LNCaP clone FGC (cell line): ENCODE results near the gene HTR5A.

Experiments used
- DNase-seq: peaks from one replicate; pipeline ENCODE4 v3.0.0-alpha.2; 2011; ENCODE audit warnings: low read depth
- H3K4me3 ChIP-seq: 2 replicates; pipeline ENCODE4 v1.5.1; 2011; ENCODE audit warnings: mild to moderate bottlenecking, low read depth, low read length, control low read depth
- TF ChIP-seq, protein P1 (sequence below): IDR thresholded peaks from 2 replicates; pipeline ENCODE4 v1.5.1; 2012; ENCODE audit warnings: mild to moderate bottlenecking; ENCODE audit not compliant: control insufficient read depth, insufficient read depth; ENCODE audit errors: extremely low read depth

The HTR5A gene

DNA sequence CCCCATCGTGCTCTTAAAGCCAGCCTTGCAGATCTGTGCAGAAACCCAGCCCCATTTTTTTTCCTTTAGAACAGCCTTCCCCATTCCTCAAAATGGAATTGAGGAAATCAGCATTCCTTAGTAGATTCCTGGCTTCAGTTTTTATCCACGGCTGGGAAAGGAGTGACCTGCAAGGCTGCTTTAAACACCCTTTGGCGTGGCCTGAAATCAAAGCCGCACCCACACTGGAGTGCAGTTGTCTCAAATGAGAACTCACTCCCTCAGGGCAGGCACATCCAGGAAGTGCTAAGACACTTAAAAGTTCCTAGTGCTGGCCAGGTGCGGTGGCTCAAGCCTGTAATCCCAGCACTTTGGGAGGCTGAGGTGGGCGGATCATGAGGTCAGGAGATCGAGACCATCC lies 34.8 kb downstream of the HTR5A start:
- DNase-seq, result no peak
- no peak overlapping the region for H3K4me3 ChIP-seq

DNA sequence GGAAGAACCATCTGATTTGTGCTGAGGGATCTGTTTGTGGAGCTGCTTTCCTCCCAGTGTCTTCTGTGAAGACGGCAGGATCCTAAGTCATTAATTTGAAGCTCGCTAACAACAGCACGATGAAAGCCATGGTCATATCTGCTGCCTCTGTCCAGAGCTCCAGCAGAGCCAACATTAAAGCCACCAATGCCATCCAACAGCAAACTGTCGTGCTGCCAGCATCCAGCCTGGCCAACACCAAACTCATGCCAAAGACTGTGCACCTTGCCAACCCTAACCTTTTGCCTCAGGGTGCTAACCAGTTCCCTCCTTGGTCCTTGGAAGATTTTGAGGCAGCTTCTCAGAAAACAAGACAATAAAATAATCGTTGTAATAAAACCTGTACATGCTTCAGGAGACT lies 36.2 kb downstream of the HTR5A start:
- H3K4me3 ChIP-seq, result no peak overlapping the region
- DNase-seq, result no peak
- TF ChIP-seq, protein P1, sequence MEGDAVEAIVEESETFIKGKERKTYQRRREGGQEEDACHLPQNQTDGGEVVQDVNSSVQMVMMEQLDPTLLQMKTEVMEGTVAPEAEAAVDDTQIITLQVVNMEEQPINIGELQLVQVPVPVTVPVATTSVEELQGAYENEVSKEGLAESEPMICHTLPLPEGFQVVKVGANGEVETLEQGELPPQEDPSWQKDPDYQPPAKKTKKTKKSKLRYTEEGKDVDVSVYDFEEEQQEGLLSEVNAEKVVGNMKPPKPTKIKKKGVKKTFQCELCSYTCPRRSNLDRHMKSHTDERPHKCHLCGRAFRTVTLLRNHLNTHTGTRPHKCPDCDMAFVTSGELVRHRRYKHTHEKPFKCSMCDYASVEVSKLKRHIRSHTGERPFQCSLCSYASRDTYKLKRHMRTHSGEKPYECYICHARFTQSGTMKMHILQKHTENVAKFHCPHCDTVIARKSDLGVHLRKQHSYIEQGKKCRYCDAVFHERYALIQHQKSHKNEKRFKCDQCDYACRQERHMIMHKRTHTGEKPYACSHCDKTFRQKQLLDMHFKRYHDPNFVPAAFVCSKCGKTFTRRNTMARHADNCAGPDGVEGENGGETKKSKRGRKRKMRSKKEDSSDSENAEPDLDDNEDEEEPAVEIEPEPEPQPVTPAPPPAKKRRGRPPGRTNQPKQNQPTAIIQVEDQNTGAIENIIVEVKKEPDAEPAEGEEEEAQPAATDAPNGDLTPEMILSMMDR, result no peak

More for the DNA sequence above, 34.8 kb downstream of the HTR5A start:
- TF ChIP-seq, protein P1, result no peak

DNA sequence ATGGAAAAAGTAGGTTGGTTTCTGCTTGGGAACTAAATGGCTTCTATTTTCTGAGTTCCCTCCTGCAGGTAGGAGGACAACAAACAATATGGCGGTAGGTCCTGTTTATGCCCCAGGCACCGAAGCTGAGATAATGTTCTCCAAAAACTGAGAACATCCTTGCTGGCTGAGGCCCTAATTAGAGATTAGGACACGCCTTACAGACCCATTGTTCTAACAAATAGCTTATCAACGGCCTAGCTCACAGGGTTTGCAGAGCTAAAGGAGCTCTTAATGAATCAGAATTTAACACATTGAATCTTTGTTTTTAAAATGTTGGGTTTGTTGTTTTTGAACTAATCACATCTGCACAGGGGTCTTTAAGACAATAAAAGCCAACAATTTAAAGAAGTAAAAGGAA lies 37.0 kb downstream of the HTR5A start:
- DNase-seq, result no peak
- no peak overlapping the region for H3K4me3 ChIP-seq
- TF ChIP-seq, protein P1, result no peak

DNA sequence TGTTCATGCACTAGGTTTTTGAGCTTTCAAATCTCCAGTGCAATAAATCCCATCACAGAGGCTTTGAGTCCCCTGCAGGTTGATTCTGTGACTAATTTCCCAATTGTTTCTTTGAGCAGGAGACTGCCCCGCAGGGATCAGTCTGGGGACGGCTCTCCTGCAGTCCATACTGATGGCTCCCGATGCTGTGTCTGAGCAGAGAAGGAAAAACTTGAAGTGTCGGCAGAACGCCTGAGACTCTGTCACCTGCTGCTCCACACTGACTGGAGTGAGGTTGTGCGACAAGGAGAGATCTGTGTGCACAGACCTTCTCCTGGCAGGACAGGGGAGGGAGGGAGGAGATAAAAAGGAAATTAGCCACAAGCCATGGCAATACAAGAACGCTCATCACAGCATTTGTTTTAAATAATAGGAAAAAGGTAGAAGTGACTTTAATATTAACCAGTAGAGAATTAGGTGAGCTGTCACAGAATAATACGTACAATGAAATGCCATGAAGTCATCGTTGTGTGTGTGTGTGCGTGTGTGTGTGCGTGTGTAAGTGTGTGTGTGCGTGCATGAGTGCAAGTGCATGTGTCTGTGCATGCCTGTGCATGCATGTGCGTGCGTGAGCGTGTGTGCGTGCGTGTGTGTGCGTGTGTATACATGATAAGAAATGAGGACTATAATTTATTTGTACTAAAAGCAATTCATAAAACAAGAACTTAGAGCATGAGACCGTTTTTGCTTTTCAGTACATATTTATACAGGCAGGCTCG lies 38.2 kb downstream of the HTR5A start:
- DNase-seq, result no peak
- H3K4me3 ChIP-seq, result no peak overlapping the region
- TF ChIP-seq, protein P1, result no peak

DNA sequence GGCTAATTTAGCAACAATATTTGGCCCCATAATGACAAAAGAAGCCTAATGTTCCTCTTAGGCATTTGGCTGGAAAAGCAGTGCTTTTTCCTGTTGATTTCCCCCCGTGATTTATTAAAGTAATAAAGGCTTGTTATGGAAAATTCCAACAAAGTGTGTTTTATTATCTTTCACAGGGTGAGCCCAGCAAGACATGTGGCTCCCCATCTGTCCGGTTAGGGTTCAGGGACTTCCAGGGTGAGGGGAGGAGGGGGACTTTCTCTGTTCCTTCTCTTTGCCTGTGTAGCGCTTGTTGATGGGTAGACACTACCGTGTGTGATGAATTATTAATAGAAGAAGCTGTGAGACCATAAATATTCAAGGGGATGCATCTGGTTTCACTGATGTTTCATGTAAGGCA lies 39.0 kb downstream of the HTR5A start:
- no peak for DNase-seq
- no peak overlapping the region for H3K4me3 ChIP-seq
- TF ChIP-seq, protein P1, result no peak

DNA sequence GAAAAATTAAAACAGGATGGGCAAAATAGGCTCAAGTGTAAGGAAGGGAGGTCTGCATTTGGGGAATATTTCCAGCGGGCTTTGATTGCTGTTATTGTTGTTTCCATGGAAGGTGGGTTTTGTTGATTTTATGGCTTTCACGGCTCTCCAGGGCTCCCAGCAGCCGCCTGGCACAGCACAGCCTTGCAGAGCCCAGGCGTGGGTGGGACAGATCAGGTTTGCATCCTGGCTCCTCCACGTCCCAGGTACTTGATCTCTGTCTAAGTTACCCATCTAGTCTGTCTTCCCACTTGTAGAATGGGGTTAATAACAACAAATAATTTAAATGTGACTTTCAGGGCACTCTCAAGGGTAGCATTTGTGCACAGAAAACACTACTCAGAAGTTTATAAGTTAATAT lies 45.2 kb downstream of the HTR5A start:
- TF ChIP-seq, protein P1, result no peak
- no peak for DNase-seq
- no peak overlapping the region for H3K4me3 ChIP-seq
